Keratinocyte (primary cell): ENCODE data around the gene PM20D1. TPM values are rescaled to one million over a fixed set of nuclear protein-coding genes. Genes with fewer than 3 reads are reported as not detected.

Experiments
- DNase-seq: peaks from one replicate; pipeline ENCODE4 v3.0.0-alpha.2; 2011; ENCODE audit warnings: low read depth, missing footprints, low spot score
- FAIRE-seq: peaks from 2 replicates; lab custom pipeline; 2011; peaks lifted over from hg19 to GRCh38; lab: Jason Lieb, UNC
- H2AFZ ChIP-seq: 2 replicates; pipeline ENCODE4 v1.6.0; 2012; ENCODE audit warnings: low read length, control low read depth, inconsistent platforms; ENCODE audit not compliant: control insufficient read depth
- H3K27ac ChIP-seq: 2 replicates; pipeline ENCODE4 v1.5.1; 2011; ENCODE audit warnings: low read length; ENCODE audit not compliant: control insufficient read depth, insufficient read depth
- H3K27me3 ChIP-seq: 3 replicates; pipeline ENCODE4 v1.6.0; 2011; ENCODE audit warnings: low read length; ENCODE audit not compliant: control insufficient read depth, insufficient read depth; ENCODE audit errors: extremely low read depth
- H3K36me3 ChIP-seq, 2 experiments: 2 replicates in 1 of 2; 3 replicates in 1 of 2; pipeline ENCODE4 v1.5.1; 2011; ENCODE audit warnings: low read length in 2 of 2, mild to moderate bottlenecking in 1 of 2; ENCODE audit not compliant: control insufficient read depth in 2 of 2, insufficient read depth in 2 of 2; ENCODE audit errors: extremely low read depth in 1 of 2
- H3K4me1 ChIP-seq: 3 replicates; pipeline ENCODE4 v1.5.1; 2011; ENCODE audit warnings: low read length; ENCODE audit not compliant: control insufficient read depth, insufficient read depth; ENCODE audit errors: extremely low read depth
- H3K4me2 ChIP-seq: 3 replicates; pipeline ENCODE4 v1.6.0; 2011; ENCODE audit warnings: low read depth, low read length; ENCODE audit not compliant: control insufficient read depth, insufficient read depth; ENCODE audit errors: extremely low read depth
- H3K4me3 ChIP-seq, 3 experiments: fragments of 200-600 bp in 1 of 3; sonication (generic) in 1 of 3; 2 replicates in 2 of 3; 3 replicates in 1 of 3; pipeline ENCODE4 v1.5.1; 2011 to 2016; ENCODE audit warnings: low read length in 3 of 3, mild to moderate bottlenecking in 3 of 3, control low read depth in 2 of 3, inconsistent platforms in 1 of 3, low read depth in 1 of 3, mixed read lengths in 1 of 3, mixed run types in 1 of 3, moderate library complexity in 1 of 3; ENCODE audit not compliant: control insufficient read depth in 2 of 3, insufficient read depth in 2 of 3; ENCODE audit errors: extremely low read depth in 1 of 3
- H3K79me2 ChIP-seq: 2 replicates; pipeline ENCODE4 v1.6.0; 2012; ENCODE audit warnings: low read length; ENCODE audit not compliant: control insufficient read depth, insufficient read depth
- H3K9ac ChIP-seq: 3 replicates; pipeline ENCODE4 v1.6.0; 2011; ENCODE audit warnings: low read length; ENCODE audit not compliant: control insufficient read depth, insufficient read depth; ENCODE audit errors: extremely low read depth
- H3K9me1 ChIP-seq: 3 replicates; pipeline ENCODE4 v1.6.0; 2011; ENCODE audit warnings: low read length; ENCODE audit not compliant: control insufficient read depth, insufficient read depth; ENCODE audit errors: extremely low read depth
- H3K9me3 ChIP-seq: 2 replicates; pipeline ENCODE4 v1.5.1; 2012; ENCODE audit warnings: low read depth, low read length; ENCODE audit not compliant: control insufficient read depth
- H4K20me1 ChIP-seq: 3 replicates; pipeline ENCODE4 v1.6.0; 2011; ENCODE audit warnings: low read length; ENCODE audit not compliant: control insufficient read depth, insufficient read depth; ENCODE audit errors: extremely low read depth
- EZH2 ChIP-seq: IDR thresholded peaks from one replicate; pipeline ENCODE4 v1.6.1; 2012; ENCODE audit warnings: inconsistent platforms, mild to moderate bottlenecking, low read length, moderate library complexity
- dilution Hi-C: fragments of 300-500 bp; cut with MboI; formaldehyde crosslinking; loops from one replicate; pipeline ENCODE4 v1.7.0; 2020; ENCODE audit warnings: low sequenced_read_pairs; ENCODE audit not compliant: extremely low pct_ligation_motif_present
- polyA plus RNA-seq, 5 experiments: library from polyadenylated mRNA; depleted of rRNA in 3 of 5; stranded (reverse) in 3 of 5; stranded (forward) in 1 of 5; unstranded in 1 of 5; fragments of >200 nt; gene quantifications; 1 replicate in 1 of 5; 2 replicates in 3 of 5; 3 replicates in 1 of 5; pipeline versions ENCODE4 v1.2.1 to v1.2.3, GENCODE V29; 2011 to 2012; ENCODE audit warnings: missing spikeins in 2 of 5, low read depth in 1 of 5, low replicate concordance in 1 of 5
- TF ChIP-seq, protein P1 (sequence below), 3 experiments: IDR thresholded peaks in 1 of 3; conservative IDR thresholded peaks in 1 of 3; optimal IDR thresholded peaks in 1 of 3; 2 replicates in 2 of 3; 3 replicates in 1 of 3; pipeline versions ENCODE3 to v1.5.1; 2011; ENCODE audit warnings: low read length in 3 of 3, mild to moderate bottlenecking in 3 of 3, moderate library complexity in 2 of 3, control low read depth in 1 of 3, inconsistent platforms in 1 of 3; ENCODE audit not compliant: insufficient read depth in 2 of 3; ENCODE audit errors: extremely low read depth in 1 of 3

Gene PM20D1
- polyA plus RNA-seq, 1 donor (not counting 4 experiments of a cell fraction or from before 2014, with no cell fraction given): 0.05 TPM

DNA sequence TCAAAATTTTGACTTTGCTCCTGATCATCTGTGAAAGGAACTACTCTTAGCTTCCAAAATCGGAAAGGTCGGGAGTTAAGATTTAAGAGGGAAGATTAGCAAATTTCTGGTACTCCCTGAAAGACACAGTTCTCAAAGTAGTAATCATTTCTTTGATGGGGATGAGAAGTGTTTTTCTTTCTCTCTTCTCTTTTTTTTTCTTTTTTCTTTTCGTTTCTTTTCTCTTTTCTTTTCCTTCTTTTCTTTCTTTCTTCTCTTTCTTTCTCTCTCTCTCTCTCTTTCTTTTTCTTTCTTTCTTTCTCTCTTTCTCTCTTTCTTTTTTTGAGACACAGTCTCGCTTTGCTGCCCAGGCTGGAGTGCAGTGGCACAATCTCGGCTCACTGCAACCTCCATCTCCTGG, 69.6 kb downstream of the PM20D1 start:
- Histone ChIP-seq H3K36me3 (no peaks in the 10 kb centered on the region), H3K27me3 (no peaks in the 10 kb centered on the region), H3K9me3 (no peaks in the 10 kb centered on the region), H3K27ac (no peak overlapping the region), H3K9ac (no peak overlapping the region), H3K9me1 (no peaks in the 10 kb centered on the region), H4K20me1 (no peaks in the 10 kb centered on the region), H3K4me3 (no peak overlapping the region), H3K4me2 (no peak overlapping the region), H3K4me1 (peaks cover 7% of the 10 kb centered on the region), H3K79me2 (no peaks in the 10 kb centered on the region), H2AFZ (no peak overlapping the region)
- dilution Hi-C loops: no loop called here
- DNase-seq (no peak), FAIRE-seq (no peak)
- TF ChIP-seq EZH2: no peak
- TF ChIP-seq, protein P1, sequence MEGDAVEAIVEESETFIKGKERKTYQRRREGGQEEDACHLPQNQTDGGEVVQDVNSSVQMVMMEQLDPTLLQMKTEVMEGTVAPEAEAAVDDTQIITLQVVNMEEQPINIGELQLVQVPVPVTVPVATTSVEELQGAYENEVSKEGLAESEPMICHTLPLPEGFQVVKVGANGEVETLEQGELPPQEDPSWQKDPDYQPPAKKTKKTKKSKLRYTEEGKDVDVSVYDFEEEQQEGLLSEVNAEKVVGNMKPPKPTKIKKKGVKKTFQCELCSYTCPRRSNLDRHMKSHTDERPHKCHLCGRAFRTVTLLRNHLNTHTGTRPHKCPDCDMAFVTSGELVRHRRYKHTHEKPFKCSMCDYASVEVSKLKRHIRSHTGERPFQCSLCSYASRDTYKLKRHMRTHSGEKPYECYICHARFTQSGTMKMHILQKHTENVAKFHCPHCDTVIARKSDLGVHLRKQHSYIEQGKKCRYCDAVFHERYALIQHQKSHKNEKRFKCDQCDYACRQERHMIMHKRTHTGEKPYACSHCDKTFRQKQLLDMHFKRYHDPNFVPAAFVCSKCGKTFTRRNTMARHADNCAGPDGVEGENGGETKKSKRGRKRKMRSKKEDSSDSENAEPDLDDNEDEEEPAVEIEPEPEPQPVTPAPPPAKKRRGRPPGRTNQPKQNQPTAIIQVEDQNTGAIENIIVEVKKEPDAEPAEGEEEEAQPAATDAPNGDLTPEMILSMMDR (optimal IDR thresholded peaks at IDR 0.05 in 1 of 3, IDR thresholded peaks at IDR 0.05 in 1 of 3, conservative IDR thresholded peaks at IDR 0.05 in 1 of 3; ENCODE audit: extremely low read depth in 1 of 3, insufficient read depth in 2 of 3, low read length in 3 of 3): no peak

Other genes starting within 250 kb of the PM20D1 start
- gene ELK4, start 218.1 kb downstream of the PM20D1 start, polyA plus RNA-seq: 4.5 to 8.6 TPM (median 7.3 TPM) in 3 replicates
- 2.1 to 2.8 TPM (median 2.5 TPM) in 3 replicates for gene SLC45A3, start 169.6 kb downstream of the PM20D1 start, polyA plus RNA-seq
- 38.0 to 71.6 TPM (median 46.1 TPM) in 3 replicates for gene NUCKS1, start 100.0 kb downstream of the PM20D1 start, polyA plus RNA-seq
- gene RAB29, start 74.7 kb downstream of the PM20D1 start, polyA plus RNA-seq: 26.7 to 28.0 TPM (median 27.3 TPM) in 3 replicates
- 11.0 to 22.5 TPM (median 21.7 TPM) in 3 replicates for gene SLC41A1, start 36.9 kb downstream of the PM20D1 start, polyA plus RNA-seq
- 0.03 to 0.08 TPM (median 0.03 TPM) in 3 replicates for gene SLC26A9, start 93.3 kb upstream of the PM20D1 start, polyA plus RNA-seq
- gene RAB7B, start 153.3 kb upstream of the PM20D1 start, polyA plus RNA-seq: 39.2 to 88.7 TPM (median 47.8 TPM) in 3 replicates
- gene CTSE, start 173.8 kb upstream of the PM20D1 start, polyA plus RNA-seq: 0.26 to 0.68 TPM (median 0.33 TPM) in 3 replicates
- not detected in 3 replicates for gene RHEX, start 203.0 kb upstream of the PM20D1 start, polyA plus RNA-seq